DOHH2 (cell line): Measurements from ENCODE around the gene DLGAP1.

ENCODE experiments used
- H3F3A ChIP-seq: fragments of 200-600 bp; sonication (generic), shearing (Covaris generic); 2 replicates; pipeline ENCODE4 v1.6.0; 2016; ENCODE audit warnings: antibody characterized with exemption, mild to moderate bottlenecking; ENCODE audit not compliant: control insufficient read depth, insufficient read depth
- H3K27ac ChIP-seq: fragments of 200-600 bp; sonication (generic); 2 replicates; pipeline ENCODE4 v1.5.1; 2014; ENCODE audit warnings: low read depth, mild to moderate bottlenecking, low read length, moderate library complexity
- H3K27me3 ChIP-seq: fragments of 200-600 bp; sonication (generic); 2 replicates; pipeline ENCODE4 v1.6.1; 2014; ENCODE audit warnings: mild to moderate bottlenecking, low read length, mixed read lengths; ENCODE audit not compliant: control insufficient read depth
- H3K36me3 ChIP-seq: fragments of 200-600 bp; sonication (generic); 2 replicates; pipeline ENCODE4 v1.6.1; 2014; ENCODE audit warnings: mild to moderate bottlenecking, low read length, moderate library complexity, mixed read lengths; ENCODE audit not compliant: control insufficient read depth
- H3K4me1 ChIP-seq: fragments of 200-600 bp; sonication (generic); 2 replicates; pipeline ENCODE4 v1.6.1; 2014; ENCODE audit warnings: mild to moderate bottlenecking, low read length, mixed read lengths; ENCODE audit not compliant: control insufficient read depth
- H3K4me2 ChIP-seq: fragments of 200-600 bp; sonication (generic); 2 replicates; pipeline ENCODE4 v1.6.0; 2014; ENCODE audit warnings: mild to moderate bottlenecking, low read length, moderate library complexity
- H3K4me3 ChIP-seq: fragments of 200-600 bp; sonication (generic); 2 replicates; pipeline ENCODE4 v1.5.1; 2014; ENCODE audit warnings: mild to moderate bottlenecking, low read length, mixed read lengths
- H3K79me2 ChIP-seq: fragments of 200-600 bp; sonication (generic); 2 replicates; pipeline ENCODE4 v1.6.1; 2014; ENCODE audit warnings: mild to moderate bottlenecking, low read length, mixed read lengths; ENCODE audit not compliant: control insufficient read depth
- H3K9me2 ChIP-seq: fragments of 200-600 bp; sonication (generic); replicated peaks from 2 replicates; pipeline ENCODE4 v1.6.1; 2014; ENCODE audit warnings: mild to moderate bottlenecking, low read length, mixed read lengths; ENCODE audit not compliant: control insufficient read depth
- H3K9me3 ChIP-seq: fragments of 200-600 bp; sonication (generic); 2 replicates; pipeline ENCODE4 v1.6.1; 2014; ENCODE audit warnings: antibody characterized with exemption, low read length, mixed read lengths; ENCODE audit not compliant: control insufficient read depth, insufficient read depth
- H4K20me1 ChIP-seq: fragments of 200-600 bp; sonication (generic); 2 replicates; pipeline ENCODE4 v1.6.0; 2014; ENCODE audit warnings: low read depth, mild to moderate bottlenecking, antibody characterized with exemption, low read length, moderate library complexity; ENCODE audit not compliant: control insufficient read depth, insufficient read depth
- EZH2phosphoT487 ChIP-seq: fragments of 200-600 bp; sonication (generic); IDR thresholded peaks from 2 replicates; pipeline ENCODE4 v1.6.1; 2017; ENCODE audit warnings: borderline replicate concordance, mild to moderate bottlenecking, antibody characterized with exemption, low read length, moderate library complexity, mixed read lengths
- TF ChIP-seq, protein P1 (sequence below): fragments of 200-600 bp; sonication (generic); IDR thresholded peaks from one replicate; pipeline ENCODE4 v1.5.1; 2014; ENCODE audit warnings: antibody characterized with exemption, mild to moderate bottlenecking, low read depth, low read length; ENCODE audit not compliant: poor library complexity, severe bottlenecking

Gene DLGAP1

DNA sequence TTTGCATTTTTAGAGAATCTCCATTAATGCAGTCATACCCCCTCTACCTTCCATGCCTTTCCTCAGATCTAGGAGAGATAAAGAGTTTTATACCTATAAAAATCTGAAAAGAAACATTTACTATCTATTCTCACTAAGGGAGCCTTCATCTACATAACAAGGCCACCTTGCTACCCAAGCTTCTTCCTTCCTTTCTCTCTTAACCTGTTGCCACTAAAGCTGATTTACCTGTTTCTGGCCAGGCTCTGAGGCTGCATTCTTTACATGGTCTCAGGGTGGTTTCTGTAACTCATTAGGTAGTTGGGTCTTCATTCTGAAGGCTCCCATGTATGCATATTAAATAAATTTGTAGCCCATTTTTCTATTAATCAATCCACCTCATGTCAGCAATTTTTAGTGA is 391.6 kb downstream of the DLGAP1 start:
- no peak overlapping the region for H3K4me3 ChIP-seq
- H3K36me3 ChIP-seq, result no peaks in the 10 kb centered on the region
- no peaks in the 10 kb centered on the region for H4K20me1 ChIP-seq
- H3K27ac ChIP-seq, result no peak overlapping the region
- H3K9me2 ChIP-seq, result no peaks in the 10 kb centered on the region
- H3K4me2 ChIP-seq, result no peak overlapping the region
- H3F3A ChIP-seq, result no peaks in the 10 kb centered on the region
- H3K79me2 ChIP-seq, result no peaks in the 10 kb centered on the region
- no peaks in the 10 kb centered on the region for H3K4me1 ChIP-seq
- H3K9me3 ChIP-seq, result peaks cover 22% of the 10 kb centered on the region; the same call in 1 of the 2 replicates
- TF ChIP-seq, protein P1, sequence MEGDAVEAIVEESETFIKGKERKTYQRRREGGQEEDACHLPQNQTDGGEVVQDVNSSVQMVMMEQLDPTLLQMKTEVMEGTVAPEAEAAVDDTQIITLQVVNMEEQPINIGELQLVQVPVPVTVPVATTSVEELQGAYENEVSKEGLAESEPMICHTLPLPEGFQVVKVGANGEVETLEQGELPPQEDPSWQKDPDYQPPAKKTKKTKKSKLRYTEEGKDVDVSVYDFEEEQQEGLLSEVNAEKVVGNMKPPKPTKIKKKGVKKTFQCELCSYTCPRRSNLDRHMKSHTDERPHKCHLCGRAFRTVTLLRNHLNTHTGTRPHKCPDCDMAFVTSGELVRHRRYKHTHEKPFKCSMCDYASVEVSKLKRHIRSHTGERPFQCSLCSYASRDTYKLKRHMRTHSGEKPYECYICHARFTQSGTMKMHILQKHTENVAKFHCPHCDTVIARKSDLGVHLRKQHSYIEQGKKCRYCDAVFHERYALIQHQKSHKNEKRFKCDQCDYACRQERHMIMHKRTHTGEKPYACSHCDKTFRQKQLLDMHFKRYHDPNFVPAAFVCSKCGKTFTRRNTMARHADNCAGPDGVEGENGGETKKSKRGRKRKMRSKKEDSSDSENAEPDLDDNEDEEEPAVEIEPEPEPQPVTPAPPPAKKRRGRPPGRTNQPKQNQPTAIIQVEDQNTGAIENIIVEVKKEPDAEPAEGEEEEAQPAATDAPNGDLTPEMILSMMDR, result no peak
- TF ChIP-seq EZH2phosphoT487, result no peak
- no peaks in the 10 kb centered on the region for H3K27me3 ChIP-seq

DNA sequence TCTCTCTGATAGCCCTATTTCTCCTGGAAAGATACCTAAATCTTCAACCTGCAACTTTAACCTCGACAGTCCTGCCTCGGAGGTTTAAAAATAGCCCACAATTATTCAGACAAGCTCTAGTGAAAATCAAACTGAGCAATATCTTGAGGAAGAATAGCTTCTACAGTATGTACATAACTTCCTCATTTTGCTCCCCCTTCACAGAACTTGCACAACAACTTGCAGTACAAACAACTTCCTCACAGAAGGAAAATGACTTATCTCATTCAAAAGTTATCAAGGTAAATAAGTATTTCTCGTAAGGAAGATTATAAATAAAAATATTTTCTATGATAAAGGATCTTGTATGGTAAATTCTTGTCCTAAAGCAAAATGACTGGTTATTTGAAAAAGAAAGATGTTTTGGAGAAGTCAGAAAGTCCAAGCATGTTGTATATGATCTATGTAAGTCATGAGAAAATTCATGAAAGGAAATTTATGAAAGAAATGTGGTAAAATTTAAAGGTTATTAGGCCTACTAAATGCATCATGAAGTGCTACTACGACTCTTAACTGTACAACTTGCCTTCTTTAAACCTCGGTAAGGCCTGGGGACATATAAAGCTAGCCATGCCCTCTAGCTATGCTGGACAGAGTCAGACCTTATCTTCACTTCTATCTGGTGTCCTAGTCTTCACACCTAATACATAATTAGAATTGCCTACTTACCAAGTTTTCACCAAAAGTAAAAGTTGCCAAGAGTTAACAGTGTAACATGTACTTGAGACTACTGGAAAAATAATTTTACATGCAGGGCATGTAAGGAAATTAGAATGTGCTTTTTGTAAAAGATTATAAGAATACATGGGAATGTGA is 394.5 kb downstream of the DLGAP1 start:
- no peak for TF ChIP-seq EZH2phosphoT487
- TF ChIP-seq, protein P1, result no peak
- Histone ChIP-seq H3K27ac (no peak overlapping the region), H4K20me1 (no peaks in the 10 kb centered on the region), H3K9me3 (peaks cover 22% of the 10 kb centered on the region; the same call in 1 of the 2 replicates), H3K36me3 (no peaks in the 10 kb centered on the region), H3K4me2 (no peak overlapping the region), H3K4me3 (no peak overlapping the region), H3K27me3 (no peaks in the 10 kb centered on the region), H3F3A (no peaks in the 10 kb centered on the region), H3K79me2 (no peaks in the 10 kb centered on the region), H3K4me1 (no peaks in the 10 kb centered on the region), H3K9me2 (no peaks in the 10 kb centered on the region)

DNA sequence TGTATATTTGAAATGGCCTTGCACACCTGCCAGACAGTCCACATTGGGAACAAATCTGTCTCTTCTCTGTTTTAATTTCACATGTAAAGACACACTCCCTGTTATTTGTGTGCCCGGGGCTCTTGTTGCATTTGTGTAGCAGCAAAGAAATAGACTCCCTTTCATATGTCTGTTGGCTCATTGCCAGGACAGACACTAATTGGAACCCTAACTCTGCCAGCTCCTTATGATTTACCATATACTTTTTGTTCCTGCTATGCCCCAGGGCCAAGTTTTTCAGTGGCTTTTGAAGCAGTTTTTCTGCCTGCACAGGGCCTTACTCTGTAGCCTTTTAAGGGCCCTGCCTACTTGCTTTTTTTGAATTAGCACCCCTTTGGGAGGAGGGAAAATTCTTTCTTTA is 396.9 kb downstream of the DLGAP1 start:
- H3K9me2 ChIP-seq, result no peaks in the 10 kb centered on the region
- no peaks in the 10 kb centered on the region for H3K4me1 ChIP-seq
- H3K4me2 ChIP-seq, result no peak overlapping the region
- TF ChIP-seq, protein P1, result no peak
- TF ChIP-seq EZH2phosphoT487, result no peak
- no peak overlapping the region for H3K27ac ChIP-seq
- peaks cover 22% of the 10 kb centered on the region; the same call in 1 of the 2 replicates for H3K9me3 ChIP-seq
- H3K79me2 ChIP-seq, result no peaks in the 10 kb centered on the region
- no peak overlapping the region for H3K4me3 ChIP-seq
- no peaks in the 10 kb centered on the region for H3K36me3 ChIP-seq
- H3K27me3 ChIP-seq, result no peaks in the 10 kb centered on the region
- no peaks in the 10 kb centered on the region for H4K20me1 ChIP-seq
- no peaks in the 10 kb centered on the region for H3F3A ChIP-seq
